HL-60 (cell line): Measurements from ENCODE around the gene XXYLT1.
"Not testable (repeated sequence)": the region's sequence is repeated elsewhere in the genome, so short reads cannot be mapped to it uniquely, and the experiment has no call there.

ENCODE experiments used
- DNase-seq, 2 experiments: peaks; one replicate each; pipeline ENCODE4 v3.0.0-alpha.2; 2010 to 2020; ENCODE audit warnings: low read depth in 1 of 2, low spot score in 1 of 2
- H3K27ac ChIP-seq: fragments of 250-450 bp; sonication (Bioruptor Pico); replicated peaks from 2 replicates; pipeline ENCODE4 v1.5.1; 2020; ENCODE audit warnings: mild to moderate bottlenecking, moderate library complexity
- H3K27me3 ChIP-seq: fragments of 250-450 bp; sonication (Bioruptor Pico); 2 replicates; pipeline ENCODE4 v1.5.1; 2021; ENCODE audit warnings: mild to moderate bottlenecking, moderate library complexity; ENCODE audit not compliant: insufficient read depth, poor library complexity, severe bottlenecking
- H3K4me3 ChIP-seq: replicated peaks from 2 replicates; pipeline ENCODE4 v1.5.1; 2011; ENCODE audit warnings: mild to moderate bottlenecking, control low read depth, low read length; ENCODE audit not compliant: insufficient read depth
- CTCF ChIP-seq: IDR thresholded peaks from one replicate; pipeline ENCODE4 v1.5.1; 2011; ENCODE audit warnings: low read length, control low read depth, inconsistent platforms; ENCODE audit not compliant: insufficient read depth
- GABPA ChIP-seq: IDR thresholded peaks from 2 replicates; pipeline ENCODE4 v1.6.1; 2012; ENCODE audit warnings: low read depth
- POLR2AphosphoS5 ChIP-seq: IDR thresholded peaks from 2 replicates; pipeline ENCODE4 v1.6.1; 2012; ENCODE audit warnings: low read depth
- SPI1 ChIP-seq: IDR thresholded peaks from 2 replicates; pipeline ENCODE4 v1.6.1; 2012; ENCODE audit warnings: low read depth, mild to moderate bottlenecking, borderline replicate concordance
- TF ChIP-seq, protein P1 (sequence below): IDR thresholded peaks from 2 replicates; pipeline ENCODE4 v1.6.1; 2012; ENCODE audit warnings: low read depth; ENCODE audit not compliant: insufficient replicate concordance

The XXYLT1 gene

DNA sequence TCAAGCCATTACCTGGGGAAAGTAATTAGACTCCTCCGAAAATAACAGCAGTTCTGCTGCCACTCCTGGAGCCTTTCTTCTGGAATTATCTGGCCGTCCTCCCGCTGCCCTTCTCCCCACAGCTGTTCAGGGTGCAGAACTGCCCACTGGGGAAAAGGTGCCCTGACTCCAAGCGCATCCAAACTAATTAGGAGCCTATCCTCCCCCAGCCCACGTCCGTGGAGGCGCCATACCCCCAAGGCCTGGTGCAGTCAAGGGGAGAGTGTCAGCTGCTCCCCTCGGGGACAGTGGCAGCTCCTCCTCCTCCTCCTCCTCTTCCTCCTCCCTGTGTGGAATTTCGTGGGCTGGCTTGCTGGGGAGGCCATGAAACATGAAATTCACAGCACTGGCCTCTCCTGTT is 177.2 kb downstream of the XXYLT1 start:
- no peak for DNase-seq
- TF ChIP-seq GABPA (no peak), SPI1 (no peak), CTCF (no peak), POLR2AphosphoS5 (no peak)
- TF ChIP-seq, protein P1, sequence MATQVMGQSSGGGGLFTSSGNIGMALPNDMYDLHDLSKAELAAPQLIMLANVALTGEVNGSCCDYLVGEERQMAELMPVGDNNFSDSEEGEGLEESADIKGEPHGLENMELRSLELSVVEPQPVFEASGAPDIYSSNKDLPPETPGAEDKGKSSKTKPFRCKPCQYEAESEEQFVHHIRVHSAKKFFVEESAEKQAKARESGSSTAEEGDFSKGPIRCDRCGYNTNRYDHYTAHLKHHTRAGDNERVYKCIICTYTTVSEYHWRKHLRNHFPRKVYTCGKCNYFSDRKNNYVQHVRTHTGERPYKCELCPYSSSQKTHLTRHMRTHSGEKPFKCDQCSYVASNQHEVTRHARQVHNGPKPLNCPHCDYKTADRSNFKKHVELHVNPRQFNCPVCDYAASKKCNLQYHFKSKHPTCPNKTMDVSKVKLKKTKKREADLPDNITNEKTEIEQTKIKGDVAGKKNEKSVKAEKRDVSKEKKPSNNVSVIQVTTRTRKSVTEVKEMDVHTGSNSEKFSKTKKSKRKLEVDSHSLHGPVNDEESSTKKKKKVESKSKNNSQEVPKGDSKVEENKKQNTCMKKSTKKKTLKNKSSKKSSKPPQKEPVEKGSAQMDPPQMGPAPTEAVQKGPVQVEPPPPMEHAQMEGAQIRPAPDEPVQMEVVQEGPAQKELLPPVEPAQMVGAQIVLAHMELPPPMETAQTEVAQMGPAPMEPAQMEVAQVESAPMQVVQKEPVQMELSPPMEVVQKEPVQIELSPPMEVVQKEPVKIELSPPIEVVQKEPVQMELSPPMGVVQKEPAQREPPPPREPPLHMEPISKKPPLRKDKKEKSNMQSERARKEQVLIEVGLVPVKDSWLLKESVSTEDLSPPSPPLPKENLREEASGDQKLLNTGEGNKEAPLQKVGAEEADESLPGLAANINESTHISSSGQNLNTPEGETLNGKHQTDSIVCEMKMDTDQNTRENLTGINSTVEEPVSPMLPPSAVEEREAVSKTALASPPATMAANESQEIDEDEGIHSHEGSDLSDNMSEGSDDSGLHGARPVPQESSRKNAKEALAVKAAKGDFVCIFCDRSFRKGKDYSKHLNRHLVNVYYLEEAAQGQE = no peak
- peak overlapping the region; percentile 41 for H3K27ac ChIP-seq
- H3K27me3 ChIP-seq = no peaks in the 10 kb centered on the region
- H3K4me3 ChIP-seq = no peak overlapping the region

DNA sequence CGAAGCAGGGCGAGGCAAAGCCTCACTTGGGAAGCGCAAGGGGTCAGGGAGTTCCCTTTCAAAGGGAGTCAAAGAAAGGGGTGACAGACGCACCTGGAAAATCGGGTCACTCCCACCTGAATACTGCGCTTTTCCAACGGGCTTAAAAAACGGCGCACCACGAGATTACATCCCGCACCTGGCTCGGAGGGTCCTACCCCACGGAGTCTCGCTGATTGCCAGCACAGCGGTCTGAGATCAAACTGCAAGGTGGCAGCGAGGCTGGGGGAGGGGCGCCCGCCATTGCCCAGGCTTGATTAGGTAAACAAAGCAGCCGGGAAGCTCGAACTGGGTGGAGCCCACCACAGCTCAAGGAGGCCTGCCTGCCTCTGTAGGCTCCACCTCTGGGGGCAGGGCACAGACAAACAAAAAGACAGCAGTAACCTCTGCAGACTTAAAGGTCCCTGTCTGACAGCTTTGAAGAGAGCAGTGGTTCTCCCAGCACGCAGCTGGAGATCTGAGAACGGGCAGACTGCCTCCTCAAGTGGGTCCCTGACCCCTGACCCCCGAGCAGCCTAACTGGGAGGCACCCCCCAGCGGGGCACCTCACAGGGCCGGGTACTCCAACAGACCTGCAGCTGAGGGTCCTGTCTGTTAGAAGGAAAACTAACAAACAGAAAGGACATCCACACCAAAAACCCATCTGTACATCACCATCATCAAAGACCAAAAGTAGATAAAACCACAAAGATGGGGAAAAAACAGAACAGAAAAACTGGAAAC is 182.9 kb downstream of the XXYLT1 start:
- DNase-seq, H3K27me3 ChIP-seq, H3K27ac ChIP-seq, H3K4me3 ChIP-seq: not testable (repeated sequence)

GRCh38 chr3:195087328-195087727 is 183.6 kb downstream of the XXYLT1 start:
- no peak overlapping the region for H3K27ac ChIP-seq
- H3K27me3 ChIP-seq = no peaks in the 10 kb centered on the region
- no peak overlapping the region for H3K4me3 ChIP-seq
- TF ChIP-seq, protein P1 = no peak
- no peak for TF ChIP-seq CTCF
- TF ChIP-seq SPI1 = no peak
- TF ChIP-seq GABPA = no peak
- TF ChIP-seq POLR2AphosphoS5 = no peak
- no peak for DNase-seq

- TF ChIP-seq POLR2AphosphoS5 (no peak), GABPA (no peak), SPI1 (no peak), CTCF (no peak)
- TF ChIP-seq, protein P1 = no peak
- no peak for DNase-seq
- H3K4me3 ChIP-seq = no peak overlapping the region
- no peaks in the 10 kb centered on the region for H3K27me3 ChIP-seq
- H3K27ac ChIP-seq = no peak overlapping the region
These were observed 184.1 kb downstream of the XXYLT1 start for GRCh38 chr3:195086885-195087284.
